ENCODE data around the gene SLAMF9.

GRCh38 chr1:159928491-159929050, 25.5 kb downstream of the SLAMF9 start:
- TF ChIP-seq, protein P1, sequence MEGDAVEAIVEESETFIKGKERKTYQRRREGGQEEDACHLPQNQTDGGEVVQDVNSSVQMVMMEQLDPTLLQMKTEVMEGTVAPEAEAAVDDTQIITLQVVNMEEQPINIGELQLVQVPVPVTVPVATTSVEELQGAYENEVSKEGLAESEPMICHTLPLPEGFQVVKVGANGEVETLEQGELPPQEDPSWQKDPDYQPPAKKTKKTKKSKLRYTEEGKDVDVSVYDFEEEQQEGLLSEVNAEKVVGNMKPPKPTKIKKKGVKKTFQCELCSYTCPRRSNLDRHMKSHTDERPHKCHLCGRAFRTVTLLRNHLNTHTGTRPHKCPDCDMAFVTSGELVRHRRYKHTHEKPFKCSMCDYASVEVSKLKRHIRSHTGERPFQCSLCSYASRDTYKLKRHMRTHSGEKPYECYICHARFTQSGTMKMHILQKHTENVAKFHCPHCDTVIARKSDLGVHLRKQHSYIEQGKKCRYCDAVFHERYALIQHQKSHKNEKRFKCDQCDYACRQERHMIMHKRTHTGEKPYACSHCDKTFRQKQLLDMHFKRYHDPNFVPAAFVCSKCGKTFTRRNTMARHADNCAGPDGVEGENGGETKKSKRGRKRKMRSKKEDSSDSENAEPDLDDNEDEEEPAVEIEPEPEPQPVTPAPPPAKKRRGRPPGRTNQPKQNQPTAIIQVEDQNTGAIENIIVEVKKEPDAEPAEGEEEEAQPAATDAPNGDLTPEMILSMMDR (IDR thresholded peaks at IDR 0.05; ENCODE audit: low read depth, low read length, poor library complexity, severe bottlenecking), result no peak
- no peak for TF ChIP-seq EZH2phosphoT487 (IDR thresholded peaks at IDR 0.05; ENCODE audit: borderline replicate concordance, low read length)

Data from DOHH2 (cell line).